Measurements from ENCODE around the gene KIF7. TPM values are rescaled to one million over a fixed set of nuclear protein-coding genes. Genes with fewer than 3 reads are reported as not detected.

KIF7 gene
- total RNA-seq, 1 experiment from 2014 or later, result 20.4 TPM

GRCh38 chr15:89628806-89629715 is 26.2 kb downstream of the KIF7 start:
- CTCF ChIA-PET, result interaction anchor here (0.6 to 2.3 kb wide), 5 partner anchors 18 to 270 kb away, joined by 3 to 11 read pairs (median 3); partner anchors contain the start of gene TICRR
- no peak; the same call in 1 of the 2 replicates for ATAC-seq

GRCh38 chr15:89628301-89628700 is 27.0 kb downstream of the KIF7 start:
- no peak overlapping the region for H3K4me3 Mint-ChIP-seq
- no peaks in the 10 kb centered on the region for H3K4me1 Mint-ChIP-seq
- TF ChIP-seq ZMAT4 (CRISPR knock-in tag; IDR thresholded peaks at IDR 0.05) (no peak), PRRX2 (CRISPR knock-in tag; IDR thresholded peaks at IDR 0.05) (no peak), ATF6 (CRISPR knock-in tag; IDR thresholded peaks at IDR 0.05) (no peak), NR3C1 (CRISPR knock-in tag; conservative IDR thresholded peaks at IDR 0.05; ENCODE audit: low read depth) (no peak), IRF1 (CRISPR knock-in tag; IDR thresholded peaks at IDR 0.05) (no peak), FOXJ3 (CRISPR knock-in tag; IDR thresholded peaks at IDR 0.05; ENCODE audit: borderline replicate concordance) (no peak), JUN (CRISPR knock-in tag; IDR thresholded peaks at IDR 0.05) (no peak)
- CTCF ChIA-PET, result interaction anchor here (0.7 to 2.3 kb wide), 3 partner anchors 18 to 136 kb away, joined by 3 to 11 read pairs (median 3); partner anchors contain the start of gene TICRR
- H3K36me3 Mint-ChIP-seq, result peaks cover 92% of the 10 kb centered on the region
- DNase-seq (ENCODE audit: low spot score) (no peak), ATAC-seq (no peak)
- no peaks in the 10 kb centered on the region for H3K27me3 Mint-ChIP-seq (ENCODE audit: low read depth)
- POLR2A ChIA-PET, result no interaction called here
- peaks cover 7% of the 10 kb centered on the region; the same call in 1 of the 2 replicates for H3K9me3 Mint-ChIP-seq
- no peak overlapping the region for H3K27ac Mint-ChIP-seq

More at GRCh38 chr15:89628806-89629715, 26.2 kb downstream of the KIF7 start:
- POLR2A ChIA-PET, result no interaction called here
- peaks cover 4% of the 10 kb centered on the region for H3K27me3 Mint-ChIP-seq (ENCODE audit: low read depth)
- H3K4me1 Mint-ChIP-seq, result no peaks in the 10 kb centered on the region
- H3K27ac Mint-ChIP-seq, result 0 out of 2 replicates have a peak overlapping the region, but pooled peaks have one; percentile 71
- no peak overlapping the region for H3K4me3 Mint-ChIP-seq
- H3K9me3 Mint-ChIP-seq, result peaks cover 12% of the 10 kb centered on the region; the same call in 1 of the 2 replicates
- DNase-seq (ENCODE audit: low spot score), result no peak
- no peak for TF ChIP-seq ELF4 (CRISPR knock-in tag; IDR thresholded peaks at IDR 0.05; ENCODE audit: low read depth)
- H3K36me3 Mint-ChIP-seq, result peaks cover 92% of the 10 kb centered on the region

- Mint-ChIP-seq H3K36me3 (peaks cover 92% of the 10 kb centered on the region), H3K27ac (no peak overlapping the region), H3K9me3 (0 out of 2 replicates have a peak, but pooled peaks cover 2% of the 10 kb centered on the region), H3K4me1 (no peaks in the 10 kb centered on the region), H3K4me3 (no peak overlapping the region), H3K27me3 (ENCODE audit: low read depth) (no peaks in the 10 kb centered on the region)
- ChIA-PET POLR2A (no interaction called here), CTCF (no interaction called here)
- ATAC-seq (no peak), DNase-seq (ENCODE audit: low spot score) (no peak)
- TF ChIP-seq RELA (CRISPR knock-in tag; IDR thresholded peaks at IDR 0.05; ENCODE audit: borderline replicate concordance) (no peak), ZNF396 (CRISPR knock-in tag; IDR thresholded peaks at IDR 0.05; ENCODE audit: borderline replicate concordance) (no peak), ZMAT4 (CRISPR knock-in tag; IDR thresholded peaks at IDR 0.05) (no peak), NFYB (CRISPR knock-in tag; conservative IDR thresholded peaks at IDR 0.05; ENCODE audit: low read depth) (no peak), E2F4 (CRISPR knock-in tag; IDR thresholded peaks at IDR 0.05; ENCODE audit: borderline replicate concordance, low read depth) (no peak), ZNF138 (CRISPR knock-in tag; conservative IDR thresholded peaks at IDR 0.05) (no peak), SMAD3 (CRISPR knock-in tag; IDR thresholded peaks at IDR 0.05; ENCODE audit: borderline replicate concordance) (no peak), ZNF263 (CRISPR knock-in tag; IDR thresholded peaks at IDR 0.05; ENCODE audit: low read depth) (no peak), AFF4 (CRISPR knock-in tag; IDR thresholded peaks at IDR 0.05; ENCODE audit: borderline replicate concordance) (no peak)
Measured at GRCh38 chr15:89627256-89627970, 27.9 kb downstream of the KIF7 start.

All from WTC11 (cell line).